Right atrium auricular region (tissue), 2 donors: ENCODE data around the gene MECR. TPM values are rescaled to one million over a fixed set of nuclear protein-coding genes. Genes with fewer than 3 reads are reported as not detected.

Source experiments
- DNase-seq: peaks from one replicate; pipeline ENCODE4 v3.0.0-alpha.2; 2019; ENCODE audit warnings: low spot score
- H3K27ac ChIP-seq, 2 donors: fragments of 200-600 bp; sonication (generic); 1 replicate in 1 of 2; 2 replicates in 1 of 2; pipeline ENCODE4 v1.5.1; 2016 to 2019
- H3K27me3 ChIP-seq, 2 donors: fragments of 200-600 bp; sonication (generic); one replicate each; pipeline versions ENCODE4 v1.5.1 to v1.6.0; 2017 to 2019
- H3K36me3 ChIP-seq: fragments of 200-600 bp; sonication (generic); one replicate; pipeline ENCODE4 v1.5.1; 2016
- H3K4me1 ChIP-seq, 2 donors: fragments of 200-600 bp; sonication (generic); one replicate each; pipeline versions ENCODE4 v1.5.1 to v1.6.0; 2017 to 2019
- H3K4me3 ChIP-seq, 2 donors: fragments of 200-600 bp; sonication (generic); 1 replicate in 1 of 2; 2 replicates in 1 of 2; pipeline ENCODE4 v1.5.1; 2017 to 2019; ENCODE audit warnings: mild to moderate bottlenecking in 1 of 2, moderate library complexity in 1 of 2
- H3K9me3 ChIP-seq, 2 donors: fragments of 200-600 bp; sonication (generic); one replicate each; pipeline ENCODE4 v1.5.1; 2019
- CTCF ChIP-seq, 2 donors: fragments of 200-600 bp; sonication (generic); IDR thresholded peaks; one replicate each; pipeline ENCODE4 v1.5.1; 2019; ENCODE audit warnings: antibody characterized with exemption in 2 of 2
- total RNA-seq, 2 donors: library from RNA; depleted of rRNA; stranded (reverse); fragments of >200 nt; gene quantifications; one replicate each; pipeline ENCODE4 v1.1.0, GENCODE V29; 2016

Gene MECR
- total RNA-seq, result 10 to 100 TPM; 18.4 to 24.3 TPM

- peaks cover 0 to 17% of the 10 kb centered on the region in 2 donors for H3K4me1 ChIP-seq
- TF ChIP-seq CTCF (IDR thresholded peaks at IDR 0.05), result peak in 1 of 2 donors; percentile 43
- DNase-seq, result peak; percentile 95
- no peaks in the 10 kb centered on the region for H3K27me3 ChIP-seq
- H3K27ac ChIP-seq, result peak within 1 kb of the TSS; percentile 59 to 85
- peak within 1 kb of the TSS; percentile 69 to 91 for H3K4me3 ChIP-seq
- H3K9me3 ChIP-seq, result no peaks in the 10 kb centered on the region
- no peaks in the 10 kb centered on the region for H3K36me3 ChIP-seq
Observed at GRCh38 chr1:29230553-29231378, at the start of gene MECR. Gene MECR (minus strand): TSS chr1:29230934. CDS start chr1:29230906, 28 bp downstream.

- peaks cover 9% of the 10 kb centered on the region for H3K36me3 ChIP-seq
- no peak for TF ChIP-seq CTCF (IDR thresholded peaks at IDR 0.05)
- no peak overlapping the region for H3K27ac ChIP-seq
- DNase-seq, result no peak
- H3K4me3 ChIP-seq, result no peak overlapping the region
- H3K4me1 ChIP-seq, result peaks cover 0 to 4% of the 10 kb centered on the region in 2 donors
- no peaks in the 10 kb centered on the region for H3K27me3 ChIP-seq
- no peaks in the 10 kb centered on the region for H3K9me3 ChIP-seq
Observed at GRCh38 chr1:29279951-29280391, 49.2 kb upstream of the MECR start.

GRCh38 chr1:29279406-29279805 is 48.7 kb upstream of the MECR start:
- no peak for TF ChIP-seq CTCF (IDR thresholded peaks at IDR 0.05)
- no peak overlapping the region for H3K27ac ChIP-seq
- H3K4me1 ChIP-seq, result peaks cover 0 to 4% of the 10 kb centered on the region in 2 donors
- no peak for DNase-seq
- H3K4me3 ChIP-seq, result no peak overlapping the region
- H3K9me3 ChIP-seq, result no peaks in the 10 kb centered on the region
- no peaks in the 10 kb centered on the region for H3K27me3 ChIP-seq
- H3K36me3 ChIP-seq, result peaks cover 9% of the 10 kb centered on the region

GRCh38 chr1:29278124-29278523 is 47.4 kb upstream of the MECR start:
- Histone ChIP-seq H3K9me3 (no peaks in the 10 kb centered on the region), H3K4me1 (peaks cover 0 to 2% of the 10 kb centered on the region in 2 donors), H3K27ac (no peak overlapping the region), H3K27me3 (no peaks in the 10 kb centered on the region), H3K4me3 (no peak overlapping the region), H3K36me3 (peaks cover 9% of the 10 kb centered on the region)
- no peak for TF ChIP-seq CTCF (IDR thresholded peaks at IDR 0.05)
- DNase-seq, result no peak

- Histone ChIP-seq H3K27me3 (no peaks in the 10 kb centered on the region), H3K9me3 (no peaks in the 10 kb centered on the region), H3K4me3 (no peak overlapping the region), H3K27ac (no peak overlapping the region), H3K36me3 (peaks cover 9% of the 10 kb centered on the region), H3K4me1 (peaks cover 0 to 17% of the 10 kb centered on the region in 2 donors)
- TF ChIP-seq CTCF (IDR thresholded peaks at IDR 0.05), result no peak
- DNase-seq, result no peak
Observed at GRCh38 chr1:29275435-29275834, 44.7 kb upstream of the MECR start.
